GM18909 (cell line): Measurements from ENCODE around the gene GRK3.

ENCODE experiments used
- ATAC-seq: cut with Tn5 transposase; IDR thresholded peaks from one replicate; pipeline ENCODE4 v1.9.1; 2021; ENCODE audit warnings: mild to moderate bottlenecking; ENCODE audit not compliant: unreplicated experiment, poor library complexity

GRK3 gene

GRCh38 chr22:25714739-25715138 is 150.3 kb downstream of the GRK3 start:
- no peak for ATAC-seq

- ATAC-seq = no peak
Observed at GRCh38 chr22:25716637-25717036, 152.2 kb downstream of the GRK3 start.

- ATAC-seq = no peak
Observed at GRCh38 chr22:25718135-25718840, 153.8 kb downstream of the GRK3 start.

- no peak for ATAC-seq
Observed at GRCh38 chr22:25722223-25722622, 157.7 kb downstream of the GRK3 start.

GRCh38 chr22:25722626-25723025 is 158.2 kb downstream of the GRK3 start:
- no peak for ATAC-seq

- no peak for ATAC-seq
Observed at GRCh38 chr22:25726241-25726640, 161.8 kb downstream of the GRK3 start.

GRCh38 chr22:25728071-25728470 is 163.6 kb downstream of the GRK3 start:
- ATAC-seq = no peak

- no peak for ATAC-seq
Observed at GRCh38 chr22:25729016-25729995, 164.8 kb downstream of the GRK3 start.

GRCh38 chr22:25735650-25736049 is 171.2 kb downstream of the GRK3 start:
- no peak for ATAC-seq

GRCh38 chr22:25736378-25737011 is 172.0 kb downstream of the GRK3 start:
- no peak for ATAC-seq

- no peak for ATAC-seq
Observed at GRCh38 chr22:25739659-25740344, 175.3 kb downstream of the GRK3 start.

- ATAC-seq = no peak
Observed at GRCh38 chr22:25741692-25742626, 177.5 kb downstream of the GRK3 start, which contains the start of gene MYO18B. MYO18B (plus strand) TSS chr22:25742188; CDS start chr22:25761093, 18,905 bp downstream.

GRCh38 chr22:25742918-25743708 is 178.6 kb downstream of the GRK3 start:
- no peak for ATAC-seq

- ATAC-seq = no peak
Observed at GRCh38 chr22:25744694-25745093, 180.2 kb downstream of the GRK3 start.

- ATAC-seq = no peak
Observed at GRCh38 chr22:25745341-25746011, 181.0 kb downstream of the GRK3 start.

GRCh38 chr22:25746012-25746373 is 181.5 kb downstream of the GRK3 start:
- ATAC-seq = no peak

GRCh38 chr22:25747245-25747944 is 182.9 kb downstream of the GRK3 start:
- no peak for ATAC-seq
